SH-SY5Y (cell line): ENCODE measurements around the gene HSPA12B.

Source experiments
- GATA2 ChIP-seq: IDR thresholded peaks from 2 replicates; pipeline ENCODE4 v1.6.1; 2011; ENCODE audit warnings: mild to moderate bottlenecking, low read depth, low read length
- GATA3 ChIP-seq: IDR thresholded peaks from 2 replicates; pipeline ENCODE4 v1.6.1; 2011; ENCODE audit warnings: low read depth, mild to moderate bottlenecking, low read length, moderate library complexity

GRCh38 chr20:3744037-3744436, 11.6 kb downstream of the HSPA12B start:
- TF ChIP-seq GATA3, result no peak
- no peak for TF ChIP-seq GATA2
